Endodermal cell (in vitro differentiated cells): ENCODE measurements around the gene RFWD3. TPM values are rescaled to one million over a fixed set of nuclear protein-coding genes. Genes with fewer than 3 reads are reported as not detected.

Source experiments
- DNase-seq: peaks from one replicate; pipeline ENCODE4 v3.0.0-alpha.2; 2017
- H3K27ac ChIP-seq: 2 replicates; pipeline ENCODE4 v1.5.1; 2013; ENCODE audit warnings: mild to moderate bottlenecking, low read depth, low read length, moderate library complexity
- H3K27me3 ChIP-seq: 2 replicates; pipeline ENCODE4 v1.6.1; 2013; ENCODE audit warnings: mild to moderate bottlenecking, low read length, moderate library complexity; ENCODE audit not compliant: insufficient read depth, control insufficient read depth, poor library complexity, severe bottlenecking
- H3K36me3 ChIP-seq: 2 replicates; pipeline ENCODE4 v1.7.0; 2013; ENCODE audit warnings: mild to moderate bottlenecking, low read length, moderate library complexity; ENCODE audit not compliant: control insufficient read depth, insufficient read depth
- H3K4me1 ChIP-seq: one replicate; pipeline ENCODE4 v1.7.0; 2013; ENCODE audit warnings: low read length; ENCODE audit not compliant: control insufficient read depth, insufficient read depth
- H3K4me3 ChIP-seq: 2 replicates; pipeline ENCODE4 v1.5.1; 2013; ENCODE audit warnings: mild to moderate bottlenecking, low read length, moderate library complexity
- H3K9ac ChIP-seq: 2 replicates; pipeline ENCODE4 v1.6.1; 2013; ENCODE audit warnings: mild to moderate bottlenecking, low read length, moderate library complexity; ENCODE audit not compliant: poor library complexity, severe bottlenecking; ENCODE audit errors: extremely low read depth
- H3K9me3 ChIP-seq: 2 replicates; pipeline ENCODE4 v1.6.1; 2013; ENCODE audit warnings: mild to moderate bottlenecking, low read length, moderate library complexity; ENCODE audit not compliant: control insufficient read depth
- H3K27ac Mint-ChIP-seq: 2 replicates; pipeline ENCODE4 v1.8.0; 2020; ENCODE audit warnings: mixed read lengths
- H3K27me3 Mint-ChIP-seq: 2 replicates; pipeline ENCODE4 v1.8.0; 2021; ENCODE audit warnings: mild to moderate bottlenecking, mixed read lengths; ENCODE audit not compliant: insufficient read depth
- H3K36me3 Mint-ChIP-seq: 2 replicates; pipeline ENCODE4 v1.8.0; 2020; ENCODE audit warnings: low read depth, mixed read lengths
- H3K4me1 Mint-ChIP-seq: 2 replicates; pipeline ENCODE4 v1.8.0; 2020; ENCODE audit warnings: mixed read lengths
- H3K4me3 Mint-ChIP-seq: 2 replicates; pipeline ENCODE4 v1.8.0; 2020; ENCODE audit warnings: mild to moderate bottlenecking, moderate library complexity, mixed read lengths
- H3K9me3 Mint-ChIP-seq: 2 replicates; pipeline ENCODE4 v1.8.0; 2020; ENCODE audit warnings: mild to moderate bottlenecking, mixed read lengths
- WGBS, 2 experiments: methylation state at CpG; one replicate each; pipeline versions ENCODE4 v1.1.5 to v1.1.7; 2013; ENCODE audit warnings: missing lambda C conversion rate in 2 of 2, mixed read lengths in 1 of 2; ENCODE audit not compliant: insufficient coverage in 1 of 2, insufficient read length in 1 of 2; 5-methylcytosine and 5-hydroxymethylcytosine counted together
- total RNA-seq, 2 donors: library from RNA; stranded (reverse); fragmentation: NEBNext Ultra II Directional in 1 of 2; extraction: Animal tissue kit (Norgen Biotek cat#: 25700) in 1 of 2; gene quantifications; 2 replicates in 1 of 2; 3 replicates in 1 of 2; pipeline ENCODE4 v1.2.1, GENCODE V29; 2021
- TF ChIP-seq, protein P1 (sequence below): fragments of 200-600 bp; sonication (generic); conservative IDR thresholded peaks from 2 replicates; pipeline ENCODE4 v1.5.0; 2021; ENCODE audit warnings: antibody characterized with exemption, mild to moderate bottlenecking

RFWD3 gene
- total RNA-seq, 2 donors from 2014 or later, result 81.7 to 97.7 TPM

- H3K4me3 ChIP-seq, result no peak overlapping the region
- H3K27ac ChIP-seq, result no peak overlapping the region
- WGBS, 2 experiments, result 71 to 80% methylated on average over 4 of the region's 4 CpGs
- no peaks in the 10 kb centered on the region for H3K27me3 Mint-ChIP-seq
- no peak overlapping the region for H3K9ac ChIP-seq
- TF ChIP-seq, protein P1, sequence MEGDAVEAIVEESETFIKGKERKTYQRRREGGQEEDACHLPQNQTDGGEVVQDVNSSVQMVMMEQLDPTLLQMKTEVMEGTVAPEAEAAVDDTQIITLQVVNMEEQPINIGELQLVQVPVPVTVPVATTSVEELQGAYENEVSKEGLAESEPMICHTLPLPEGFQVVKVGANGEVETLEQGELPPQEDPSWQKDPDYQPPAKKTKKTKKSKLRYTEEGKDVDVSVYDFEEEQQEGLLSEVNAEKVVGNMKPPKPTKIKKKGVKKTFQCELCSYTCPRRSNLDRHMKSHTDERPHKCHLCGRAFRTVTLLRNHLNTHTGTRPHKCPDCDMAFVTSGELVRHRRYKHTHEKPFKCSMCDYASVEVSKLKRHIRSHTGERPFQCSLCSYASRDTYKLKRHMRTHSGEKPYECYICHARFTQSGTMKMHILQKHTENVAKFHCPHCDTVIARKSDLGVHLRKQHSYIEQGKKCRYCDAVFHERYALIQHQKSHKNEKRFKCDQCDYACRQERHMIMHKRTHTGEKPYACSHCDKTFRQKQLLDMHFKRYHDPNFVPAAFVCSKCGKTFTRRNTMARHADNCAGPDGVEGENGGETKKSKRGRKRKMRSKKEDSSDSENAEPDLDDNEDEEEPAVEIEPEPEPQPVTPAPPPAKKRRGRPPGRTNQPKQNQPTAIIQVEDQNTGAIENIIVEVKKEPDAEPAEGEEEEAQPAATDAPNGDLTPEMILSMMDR, result peak; percentile 79
- H3K36me3 ChIP-seq, result peaks cover 84% of the 10 kb centered on the region
- H3K4me1 ChIP-seq, result no peaks in the 10 kb centered on the region
- DNase-seq, result no peak
- no peaks in the 10 kb centered on the region for H3K4me1 Mint-ChIP-seq
- H3K27me3 ChIP-seq, result no peaks in the 10 kb centered on the region
- no peaks in the 10 kb centered on the region for H3K9me3 ChIP-seq
- H3K27ac Mint-ChIP-seq, result peak overlapping the region; percentile 40
- no peak overlapping the region for H3K4me3 Mint-ChIP-seq
- H3K9me3 Mint-ChIP-seq, result no peaks in the 10 kb centered on the region
- H3K36me3 Mint-ChIP-seq, result peaks cover 75% of the 10 kb centered on the region
These were observed 43.4 kb downstream of the RFWD3 start for GRCh38 chr16:74623214-74623838.

- Mint-ChIP-seq H3K36me3 (peaks cover 69% of the 10 kb centered on the region), H3K27ac (no peak overlapping the region), H3K4me1 (no peaks in the 10 kb centered on the region), H3K27me3 (no peaks in the 10 kb centered on the region), H3K9me3 (no peaks in the 10 kb centered on the region), H3K4me3 (no peak overlapping the region)
- no peak overlapping the region for H3K4me3 ChIP-seq
- no peak overlapping the region for H3K9ac ChIP-seq
- peaks cover 71% of the 10 kb centered on the region for H3K36me3 ChIP-seq
- H3K4me1 ChIP-seq, result no peaks in the 10 kb centered on the region
- WGBS, 2 experiments, result 78 to 87% methylated on average over 1 to 4 of the region's 4 CpGs
- TF ChIP-seq, protein P1, result no peak
- no peak for DNase-seq
- H3K27ac ChIP-seq, result no peak overlapping the region
- H3K9me3 ChIP-seq, result no peaks in the 10 kb centered on the region
- no peaks in the 10 kb centered on the region for H3K27me3 ChIP-seq
These were observed 44.7 kb downstream of the RFWD3 start for GRCh38 chr16:74622005-74622404.

- Mint-ChIP-seq H3K4me1 (no peaks in the 10 kb centered on the region), H3K36me3 (peaks cover 33% of the 10 kb centered on the region), H3K9me3 (no peaks in the 10 kb centered on the region), H3K27me3 (no peaks in the 10 kb centered on the region), H3K27ac (peak overlapping the region; percentile 44), H3K4me3 (no peak overlapping the region)
- Histone ChIP-seq H3K9me3 (no peaks in the 10 kb centered on the region), H3K9ac (no peak overlapping the region), H3K4me1 (no peaks in the 10 kb centered on the region), H3K27ac (no peak overlapping the region), H3K4me3 (no peak overlapping the region), H3K36me3 (peaks cover 26% of the 10 kb centered on the region), H3K27me3 (no peaks in the 10 kb centered on the region)
- WGBS, 2 experiments, result 94 to 100% methylated on average over 1 of the region's 1 CpG
- DNase-seq, result no peak
- TF ChIP-seq, protein P1, result no peak
These were observed 49.4 kb downstream of the RFWD3 start for GRCh38 chr16:74617206-74617788.
